K562 (cell line): ENCODE data around the gene UBXN2A. TPM values are rescaled to one million over a fixed set of nuclear protein-coding genes. Genes with fewer than 3 reads are reported as not detected.

ENCODE experiments used
- ATAC-seq: fragments of 200-7000 bp; cut with Tn5 transposase; 3 replicates; pipeline ENCODE4 v1.9.1; 2020; ENCODE audit warnings: moderate library complexity
- BruUV-seq: library from RNA; stranded (reverse); fragments of 400-500 nt; replicated peaks from 2 replicates; lab custom pipeline; 2021; lab: Mats Ljungman, UMichigan
- CTCF ChIA-PET: fragments of 300-600 bp; formaldehyde crosslinking; extraction: SDS; loops from one replicate; lab custom pipeline; 2021; ENCODE audit warnings: low intra/inter-chr PET ratio; lab: Yijun Ruan, JAX
- POLR2A ChIA-PET: fragments of 300-600, 350-650 bp; sonication (Branson Sonifier 250); formaldehyde crosslinking; extraction: SDS; loops from one replicate; lab custom pipeline; 2021; ENCODE audit warnings: antibody characterized with exemption, inconsistent platforms; lab: Yijun Ruan, JAX
- DNase-seq, 4 experiments: peaks; one replicate each; pipeline versions ENCODE4 v3.0.0 to v3.0.0-alpha.2; 2011 to 2018; ENCODE audit warnings: low spot score in 3 of 4, mixed read lengths in 3 of 4; ENCODE audit errors: extremely low read depth in 1 of 4
- FAIRE-seq: peaks from 2 replicates; lab custom pipeline; 2011; peaks lifted over from hg19 to GRCh38; lab: Jason Lieb, UNC
- H2AFZ ChIP-seq: 2 replicates; pipeline ENCODE4 v1.6.0; 2011; ENCODE audit warnings: low read depth, low read length, control low read depth, inconsistent platforms
- H3K27ac ChIP-seq: fragments of 200-600 bp; 3 replicates; pipeline ENCODE4 v1.8.0; 2011; ENCODE audit warnings: low read depth, mild to moderate bottlenecking, control low read depth, inconsistent platforms, low read length, moderate library complexity, mixed read lengths; ENCODE audit errors: extremely low read depth
- H3K27me3 ChIP-seq, 2 experiments: fragments of 300-600 bp in 1 of 2; 2 replicates in 1 of 2; 3 replicates in 1 of 2; pipeline versions ENCODE4 v1.6.0 to v1.8.0; 2011; ENCODE audit warnings: inconsistent platforms in 2 of 2, low read length in 2 of 2, mild to moderate bottlenecking in 1 of 2, mixed read lengths in 1 of 2, moderate library complexity in 1 of 2; ENCODE audit not compliant: control insufficient read depth in 2 of 2, insufficient read depth in 2 of 2
- H3K36me3 ChIP-seq: fragments of 300-600 bp; 3 replicates; pipeline ENCODE4 v1.8.0; 2011; ENCODE audit warnings: mild to moderate bottlenecking, low read length, inconsistent platforms; ENCODE audit not compliant: control insufficient read depth, insufficient read depth
- H3K4me1 ChIP-seq, 2 experiments: fragments of 200-600 bp in 1 of 2; replicated peaks in 1 of 2; 2 replicates in 1 of 2; 3 replicates in 1 of 2; pipeline versions ENCODE4 v1.5.1 to v1.8.0; 2011; ENCODE audit warnings: inconsistent platforms in 2 of 2, low read length in 2 of 2, mild to moderate bottlenecking in 1 of 2, mixed read lengths in 1 of 2, moderate library complexity in 1 of 2; ENCODE audit not compliant: control insufficient read depth in 2 of 2, insufficient read depth in 2 of 2
- H3K4me2 ChIP-seq: 2 replicates; pipeline ENCODE4 v1.6.1; 2011; ENCODE audit warnings: low read length, control low read depth, inconsistent platforms, mixed read lengths; ENCODE audit not compliant: insufficient read depth
- H3K4me3 ChIP-seq: fragments of 200-600 bp; sonication (generic), shearing (Covaris generic); 2 replicates; pipeline ENCODE4 v1.5.1; 2016; ENCODE audit warnings: control low read depth, inconsistent platforms
- H3K79me2 ChIP-seq: fragments of 200-600 bp; 3 replicates; pipeline ENCODE4 v1.8.0; 2011; ENCODE audit warnings: low read length, inconsistent platforms; ENCODE audit not compliant: control insufficient read depth, insufficient read depth
- H3K9ac ChIP-seq, 2 experiments: 2 replicates each; pipeline versions ENCODE4 v1.6.0 to v1.6.1; 2011; ENCODE audit warnings: low read depth in 2 of 2, low read length in 2 of 2, control low read depth in 1 of 2, inconsistent platforms in 1 of 2, mild to moderate bottlenecking in 1 of 2, mixed read lengths in 1 of 2; ENCODE audit not compliant: insufficient read depth in 1 of 2
- H3K9me1 ChIP-seq: one replicate; pipeline ENCODE4 v1.6.0; 2011; ENCODE audit warnings: inconsistent platforms, mild to moderate bottlenecking, low read length, moderate library complexity; ENCODE audit not compliant: control insufficient read depth, insufficient read depth
- H3K9me3 ChIP-seq: replicated peaks from 2 replicates; pipeline ENCODE4 v1.5.1; 2011; ENCODE audit warnings: low read depth, low read length, inconsistent platforms; ENCODE audit not compliant: control insufficient read depth, insufficient read depth
- H4K20me1 ChIP-seq: replicated peaks from 2 replicates; pipeline ENCODE4 v1.6.1; 2011; ENCODE audit warnings: low read length, inconsistent platforms, mixed read lengths; ENCODE audit not compliant: control insufficient read depth, insufficient read depth
- DPF2 ChIP-seq: fragments of 450-650 bp; IDR thresholded peaks from 2 replicates; pipeline ENCODE4 v1.6.1; 2016
- ERF ChIP-seq: fragments of 450-650 bp; formaldehyde crosslinking; IDR thresholded peaks from 2 replicates; pipeline ENCODE4 v1.4.0; 2020; ENCODE audit warnings: mild to moderate bottlenecking, mixed read lengths
- FOXA1 ChIP-seq: fragments of 450-650 bp; IDR thresholded peaks from 2 replicates; pipeline ENCODE4 v1.6.1; 2016; ENCODE audit warnings: mild to moderate bottlenecking, borderline replicate concordance
- HDAC6 ChIP-seq: IDR thresholded peaks from 2 replicates; pipeline ENCODE4 v1.6.1; 2012; ENCODE audit warnings: low read depth, mild to moderate bottlenecking, control low read depth, inconsistent platforms, low read length, moderate library complexity
- HMG20B ChIP-seq: fragments of 250-450 bp; sonication (Bioruptor Pico); IDR thresholded peaks from 2 replicates; pipeline ENCODE4 v1.5.0; 2021; ENCODE audit warnings: mild to moderate bottlenecking
- HOXB6 ChIP-seq: fragments of 250-450 bp; sonication (Bioruptor Pico); IDR thresholded peaks from 2 replicates; pipeline ENCODE4 v1.5.1; 2022; ENCODE audit warnings: mild to moderate bottlenecking, borderline replicate concordance
- JUN ChIP-seq, 2 experiments: sonication (generic) in 1 of 2; formaldehyde crosslinking in 1 of 2; IDR thresholded peaks; 2 replicates each; pipeline versions ENCODE4 v1.6.1 to v1.8.0; 2012 to 2022; ENCODE audit warnings: borderline replicate concordance in 2 of 2, mild to moderate bottlenecking in 2 of 2, improper control_type of control experiment in 1 of 2, low read depth in 1 of 2, low read length in 1 of 2, missing genetic modification reagents in 1 of 2
- L3MBTL2 ChIP-seq: fragments of 450-650 bp; IDR thresholded peaks from 2 replicates; pipeline ENCODE4 v1.6.1; 2016; ENCODE audit warnings: mild to moderate bottlenecking, moderate library complexity
- NCOA4 ChIP-seq: fragments of 450-650 bp; IDR thresholded peaks from 2 replicates; pipeline ENCODE4 v1.6.1; 2018; ENCODE audit warnings: mild to moderate bottlenecking; ENCODE audit not compliant: partially characterized antibody
- TSC22D4 ChIP-seq: fragments of 450-650 bp; IDR thresholded peaks from 2 replicates; pipeline ENCODE4 v1.6.1; 2016; ENCODE audit warnings: missing genetic modification characterization, missing biosample characterization, control low read depth
- U2AF2 ChIP-seq: fragments of 200-400 bp; formaldehyde crosslinking; optimal IDR thresholded peaks from 2 replicates; pipeline ENCODE3; 2017; ENCODE audit warnings: low read depth, mild to moderate bottlenecking, low read length
- ZNF695 ChIP-seq: fragments of 450-650 bp; formaldehyde crosslinking; IDR thresholded peaks from 2 replicates; pipeline ENCODE4 v1.4.0; 2020; ENCODE audit warnings: mild to moderate bottlenecking, moderate library complexity
- ZNF699 ChIP-seq: fragments of 250-450 bp; sonication (Bioruptor Pico); IDR thresholded peaks from 2 replicates; pipeline ENCODE4 v1.8.0; 2021; ENCODE audit warnings: mild to moderate bottlenecking, moderate library complexity; ENCODE audit not compliant: insufficient replicate concordance
- WGBS: fragments of 100-300 bp; shearing (Covaris generic); methylation state at CpG from one replicate; pipeline ENCODE4 v1.1.6; 2016; ENCODE audit warnings: low coverage, mixed read lengths; ENCODE audit not compliant: insufficient coverage; ENCODE audit errors: missing lambda C conversion rate; 5-methylcytosine and 5-hydroxymethylcytosine counted together
- in situ Hi-C: fragments of 300-500 bp; cut with MboI; formaldehyde crosslinking; loops from 4 replicates; pipeline ENCODE4 v1.15.0; 2018; ENCODE audit warnings: inconsistent platforms, mixed read lengths
- intact Hi-C: fragments of 100-400 bp; cut with micrococcal nuclease; formaldehyde crosslinking; loops from 2 replicates; pipeline ENCODE4 v1.14.2; 2022
- polyA plus RNA-seq, 8 experiments: library from polyadenylated mRNA; depleted of rRNA in 4 of 8; stranded (reverse) in 5 of 8; unstranded in 3 of 8; fragments of >200 nt; fragmentation: Nextera tagmentation in 2 of 8; fragmentation: Illumina TruSeq in 1 of 8; extraction: Ambion mirVana in 2 of 8; extraction: Trizol in 1 of 8; gene quantifications; 2 replicates each; pipeline versions ENCODE4 v1.2.1 to v1.2.3, GENCODE V29; 2011 to 2014; ENCODE audit warnings: inconsistent platforms in 1 of 8, missing spikeins in 1 of 8
- total RNA-seq, 7 experiments: library from RNA; depleted of rRNA in 6 of 7; stranded (reverse); fragments of >200 nt in 6 of 7; fragmentation: Illumina TruSeq in 2 of 7; extraction: Trizol in 2 of 7; gene quantifications; 2 replicates each; pipeline versions ENCODE4 v1.2.1 to v1.2.3, GENCODE V29; 2011 to 2021; ENCODE audit warnings: low replicate concordance in 1 of 7
- TF ChIP-seq, protein P1 (sequence below): fragments of 250-450 bp; sonication (Bioruptor Pico); IDR thresholded peaks from 2 replicates; pipeline ENCODE4 v1.8.0; 2021; ENCODE audit warnings: moderate library complexity, mild to moderate bottlenecking, inconsistent platforms
- TF ChIP-seq, protein P2 (sequence below): sonication (generic); formaldehyde crosslinking; IDR thresholded peaks from 2 replicates; pipeline ENCODE4 v1.8.0; 2023; ENCODE audit warnings: missing genetic modification reagents, mild to moderate bottlenecking, borderline replicate concordance

The UBXN2A gene
- total and polyA plus RNA-seq, 9 of the 15 experiments (the other 6 are each of a cell fraction or from before 2014, with no cell fraction given): 3.4 to 25.6 (median 16.0) TPM

DNA sequence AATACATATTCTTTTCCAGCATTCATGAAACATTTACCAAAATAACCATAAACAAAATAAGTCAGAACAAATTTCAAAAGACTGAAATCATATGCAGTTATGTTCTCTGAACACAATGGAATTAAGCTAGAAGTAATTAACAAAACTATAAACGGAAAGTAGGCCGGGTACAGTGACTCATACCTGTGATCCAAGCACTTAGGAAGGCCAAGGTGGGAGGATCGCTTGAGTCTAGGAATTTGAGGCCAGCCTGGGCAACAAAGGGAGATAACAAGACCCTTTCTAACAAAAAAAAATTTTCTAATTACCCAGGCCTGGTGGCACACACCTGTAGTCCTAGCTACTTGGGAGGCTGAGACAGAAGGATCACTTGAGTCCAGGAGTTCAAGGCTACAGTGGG is 28.2 kb upstream of the UBXN2A start:
- in situ Hi-C loops: no loop called here
- no peak overlapping the region for H3K4me2 ChIP-seq
- H3K9ac ChIP-seq: no peak overlapping the region
- CTCF ChIA-PET: interaction anchor here (0.6 kb wide), 1 partner anchor 235 kb away, joined by 6 read pairs; no protein-coding TSS in a partner anchor
- peaks cover 0 to 12% of the 10 kb centered on the region in 2 experiments; a peak in 2 of 5 replicates for H3K4me1 ChIP-seq
- BruUV-seq: no TSS peak
- H3K4me3 ChIP-seq: no peak overlapping the region
- no peak overlapping the region for H2AFZ ChIP-seq
- H4K20me1 ChIP-seq: no peaks in the 10 kb centered on the region
- WGBS: 20% methylated on average over 3 of the region's 3 CpGs
- FAIRE-seq: no peak
- intact Hi-C loops: no loop called here
- no peaks in the 10 kb centered on the region for H3K9me3 ChIP-seq
- no peaks in the 10 kb centered on the region for H3K27me3 ChIP-seq
- H3K9me1 ChIP-seq: no peaks in the 10 kb centered on the region
- DNase-seq: peak in 1 of 4 experiments; percentile 31
- POLR2A ChIA-PET: interaction anchor here (3.2 kb wide), 1 partner anchor 14 kb away, joined by 10 read pairs; the partner anchor contains the start of gene ATAD2B
- no peak for ATAC-seq
- H3K79me2 ChIP-seq: peaks cover 65% of the 10 kb centered on the region
- H3K36me3 ChIP-seq: no peaks in the 10 kb centered on the region
- H3K27ac ChIP-seq: no peak overlapping the region
- no peak for TF ChIP-seq ZNF695 (CRISPR knock-in tag)
- no peak for TF ChIP-seq HDAC6
- TF ChIP-seq, protein P1, sequence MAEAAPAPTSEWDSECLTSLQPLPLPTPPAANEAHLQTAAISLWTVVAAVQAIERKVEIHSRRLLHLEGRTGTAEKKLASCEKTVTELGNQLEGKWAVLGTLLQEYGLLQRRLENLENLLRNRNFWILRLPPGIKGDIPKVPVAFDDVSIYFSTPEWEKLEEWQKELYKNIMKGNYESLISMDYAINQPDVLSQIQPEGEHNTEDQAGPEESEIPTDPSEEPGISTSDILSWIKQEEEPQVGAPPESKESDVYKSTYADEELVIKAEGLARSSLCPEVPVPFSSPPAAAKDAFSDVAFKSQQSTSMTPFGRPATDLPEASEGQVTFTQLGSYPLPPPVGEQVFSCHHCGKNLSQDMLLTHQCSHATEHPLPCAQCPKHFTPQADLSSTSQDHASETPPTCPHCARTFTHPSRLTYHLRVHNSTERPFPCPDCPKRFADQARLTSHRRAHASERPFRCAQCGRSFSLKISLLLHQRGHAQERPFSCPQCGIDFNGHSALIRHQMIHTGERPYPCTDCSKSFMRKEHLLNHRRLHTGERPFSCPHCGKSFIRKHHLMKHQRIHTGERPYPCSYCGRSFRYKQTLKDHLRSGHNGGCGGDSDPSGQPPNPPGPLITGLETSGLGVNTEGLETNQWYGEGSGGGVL (CRISPR knock-in tag): no peak
- TF ChIP-seq FOXA1: no peak
- no peak for TF ChIP-seq HMG20B (CRISPR knock-in tag)
- TF ChIP-seq DPF2: no peak
- TF ChIP-seq HOXB6 (CRISPR knock-in tag): no peak
- TF ChIP-seq JUN (IDR thresholded peaks at IDR 0.05; ENCODE audit: borderline replicate concordance, low read depth, low read length): peak; percentile 39; the same call in 1 of the 2 replicates
- no peak for TF ChIP-seq JUN (CRISPR knock-in tag; IDR thresholded peaks at IDR 0.05; ENCODE audit: borderline replicate concordance)
- TF ChIP-seq TSC22D4 (tag): no peak
- no peak for TF ChIP-seq L3MBTL2
- TF ChIP-seq ZNF699 (CRISPR knock-in tag): no peak
- no peak for TF ChIP-seq U2AF2
- no peak for TF ChIP-seq ERF (CRISPR knock-in tag)
- TF ChIP-seq, protein P2, sequence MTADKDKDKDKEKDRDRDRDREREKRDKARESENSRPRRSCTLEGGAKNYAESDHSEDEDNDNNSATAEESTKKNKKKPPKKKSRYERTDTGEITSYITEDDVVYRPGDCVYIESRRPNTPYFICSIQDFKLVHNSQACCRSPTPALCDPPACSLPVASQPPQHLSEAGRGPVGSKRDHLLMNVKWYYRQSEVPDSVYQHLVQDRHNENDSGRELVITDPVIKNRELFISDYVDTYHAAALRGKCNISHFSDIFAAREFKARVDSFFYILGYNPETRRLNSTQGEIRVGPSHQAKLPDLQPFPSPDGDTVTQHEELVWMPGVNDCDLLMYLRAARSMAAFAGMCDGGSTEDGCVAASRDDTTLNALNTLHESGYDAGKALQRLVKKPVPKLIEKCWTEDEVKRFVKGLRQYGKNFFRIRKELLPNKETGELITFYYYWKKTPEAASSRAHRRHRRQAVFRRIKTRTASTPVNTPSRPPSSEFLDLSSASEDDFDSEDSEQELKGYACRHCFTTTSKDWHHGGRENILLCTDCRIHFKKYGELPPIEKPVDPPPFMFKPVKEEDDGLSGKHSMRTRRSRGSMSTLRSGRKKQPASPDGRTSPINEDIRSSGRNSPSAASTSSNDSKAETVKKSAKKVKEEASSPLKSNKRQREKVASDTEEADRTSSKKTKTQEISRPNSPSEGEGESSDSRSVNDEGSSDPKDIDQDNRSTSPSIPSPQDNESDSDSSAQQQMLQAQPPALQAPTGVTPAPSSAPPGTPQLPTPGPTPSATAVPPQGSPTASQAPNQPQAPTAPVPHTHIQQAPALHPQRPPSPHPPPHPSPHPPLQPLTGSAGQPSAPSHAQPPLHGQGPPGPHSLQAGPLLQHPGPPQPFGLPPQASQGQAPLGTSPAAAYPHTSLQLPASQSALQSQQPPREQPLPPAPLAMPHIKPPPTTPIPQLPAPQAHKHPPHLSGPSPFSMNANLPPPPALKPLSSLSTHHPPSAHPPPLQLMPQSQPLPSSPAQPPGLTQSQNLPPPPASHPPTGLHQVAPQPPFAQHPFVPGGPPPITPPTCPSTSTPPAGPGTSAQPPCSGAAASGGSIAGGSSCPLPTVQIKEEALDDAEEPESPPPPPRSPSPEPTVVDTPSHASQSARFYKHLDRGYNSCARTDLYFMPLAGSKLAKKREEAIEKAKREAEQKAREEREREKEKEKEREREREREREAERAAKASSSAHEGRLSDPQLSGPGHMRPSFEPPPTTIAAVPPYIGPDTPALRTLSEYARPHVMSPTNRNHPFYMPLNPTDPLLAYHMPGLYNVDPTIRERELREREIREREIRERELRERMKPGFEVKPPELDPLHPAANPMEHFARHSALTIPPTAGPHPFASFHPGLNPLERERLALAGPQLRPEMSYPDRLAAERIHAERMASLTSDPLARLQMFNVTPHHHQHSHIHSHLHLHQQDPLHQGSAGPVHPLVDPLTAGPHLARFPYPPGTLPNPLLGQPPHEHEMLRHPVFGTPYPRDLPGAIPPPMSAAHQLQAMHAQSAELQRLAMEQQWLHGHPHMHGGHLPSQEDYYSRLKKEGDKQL (CRISPR knock-in tag): no peak
- no peak for TF ChIP-seq NCOA4
